HG03064 (cell line): ENCODE measurements around the gene MRFAP1.
"Not testable (repeated sequence)": the region's sequence is repeated elsewhere in the genome, so short reads cannot be mapped to it uniquely, and the experiment has no call there.

ENCODE experiments used
- ATAC-seq: cut with Tn5 transposase; IDR thresholded peaks from one replicate; pipeline ENCODE4 v1.9.1; 2021; ENCODE audit warnings: low read depth; ENCODE audit not compliant: unreplicated experiment

The MRFAP1 gene

GRCh38 chr4:6609415-6610079, 30.9 kb upstream of the MRFAP1 start:
- ATAC-seq, result no peak

- ATAC-seq, result no peak
Observed at GRCh38 chr4:6610856-6611430, 29.5 kb upstream of the MRFAP1 start.

DNA sequence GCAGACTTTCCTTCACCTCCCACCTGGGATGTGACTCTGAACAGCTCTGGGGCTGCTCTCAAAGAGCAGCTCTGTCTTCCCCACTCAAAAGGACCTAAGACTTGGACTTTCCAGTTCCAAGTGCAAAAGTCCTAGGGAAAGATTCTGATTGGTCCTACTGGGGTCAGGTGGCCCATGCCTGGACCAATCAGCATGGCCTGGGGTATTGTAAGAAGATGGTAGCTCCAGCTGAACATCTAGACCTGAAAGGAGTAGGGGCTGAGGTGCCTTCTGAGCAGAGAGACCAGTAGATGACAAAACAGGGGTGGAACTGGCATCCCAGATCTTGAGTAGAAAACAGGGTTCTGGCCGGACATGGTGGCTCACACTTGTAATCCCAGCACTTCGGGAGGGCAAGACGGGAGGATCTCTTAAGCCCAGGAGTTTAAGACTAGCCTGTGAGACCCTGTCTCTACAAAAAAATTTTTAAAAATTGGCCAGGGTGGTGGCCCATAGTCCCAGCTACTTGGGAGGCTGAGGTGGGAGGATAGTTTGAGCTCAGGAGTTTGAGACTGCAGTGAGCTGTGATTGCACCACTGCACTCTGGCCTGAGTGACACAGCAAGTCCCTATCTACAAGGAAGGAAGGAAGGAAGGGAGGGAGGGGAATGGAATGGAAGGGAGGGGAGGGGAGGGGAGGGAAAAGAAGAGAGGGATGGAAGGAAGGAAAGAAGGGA, 27.4 kb upstream of the MRFAP1 start:
- ATAC-seq, result no peak

- no peak for ATAC-seq
Observed at GRCh38 chr4:6613676-6614651, 26.5 kb upstream of the MRFAP1 start.

DNA sequence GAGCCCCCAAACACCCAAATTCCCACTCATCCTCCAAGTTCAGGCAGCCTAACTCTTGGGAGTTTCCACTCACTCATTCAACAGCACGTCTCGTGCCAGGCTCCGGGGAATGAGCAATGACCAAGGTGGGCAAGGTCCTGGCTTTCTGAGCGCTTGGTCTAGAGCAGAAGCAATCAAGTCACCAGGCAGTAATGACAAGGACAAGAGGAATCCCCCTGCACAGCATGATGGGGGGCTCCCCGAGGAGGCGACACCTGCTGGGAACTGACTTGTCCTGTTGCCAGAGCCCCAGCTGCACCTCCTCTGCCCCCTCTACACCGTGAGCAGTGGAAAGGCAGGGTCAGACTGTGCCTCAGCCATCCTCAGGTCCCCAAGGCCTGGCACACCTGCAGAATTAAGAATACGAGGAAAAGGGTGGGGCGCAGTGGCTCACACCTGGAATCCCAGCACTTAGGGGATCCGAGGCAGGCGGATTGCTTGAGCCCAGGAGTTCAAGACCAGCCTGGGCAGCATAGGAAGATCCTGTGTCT, 25.7 kb upstream of the MRFAP1 start:
- ATAC-seq, result no peak

DNA sequence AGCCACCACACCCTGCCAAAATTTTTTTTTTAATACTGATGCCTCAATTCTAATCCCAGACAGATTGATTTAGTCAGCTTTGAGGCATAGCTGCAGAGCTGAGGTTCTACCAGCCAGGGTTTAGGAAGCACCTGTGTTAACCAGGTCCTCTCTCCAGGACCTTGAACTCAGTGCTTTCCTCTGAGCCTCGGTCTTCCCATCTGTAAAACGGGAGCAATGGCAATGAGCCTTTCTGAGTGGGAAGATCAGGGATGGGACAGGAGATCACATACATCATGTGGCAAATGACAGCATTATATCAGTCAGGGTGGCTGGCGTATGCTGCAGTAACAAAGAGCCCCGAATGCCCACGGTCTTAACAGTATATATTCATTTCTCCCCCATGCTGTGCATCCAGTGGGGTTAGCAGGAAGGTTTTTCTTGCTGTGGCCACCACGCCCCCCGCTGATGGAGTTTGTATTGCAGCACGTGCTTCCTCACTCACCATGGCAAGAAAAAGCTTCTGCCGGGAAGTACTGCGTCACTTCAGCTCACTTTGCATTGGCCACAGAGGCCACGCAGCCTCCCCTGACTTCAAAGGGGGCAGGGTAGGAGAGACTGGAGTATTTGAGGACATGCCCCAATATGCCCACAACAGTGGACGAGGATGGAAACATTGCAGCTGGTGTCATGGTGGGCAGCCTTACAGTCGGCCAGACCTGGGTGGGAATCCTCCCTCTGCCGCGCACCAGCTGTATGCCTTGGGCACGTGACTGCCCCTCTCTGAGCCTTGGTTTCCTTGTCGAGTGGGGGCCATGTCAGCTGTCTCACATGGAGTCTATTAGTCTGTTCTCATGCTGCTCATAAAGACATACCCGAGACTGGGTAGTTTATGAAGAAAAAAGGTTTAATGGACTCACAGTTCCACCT, 24.1 kb upstream of the MRFAP1 start:
- no peak for ATAC-seq

GRCh38 chr4:6617246-6617645, 23.2 kb upstream of the MRFAP1 start:
- ATAC-seq, result no peak

GRCh38 chr4:6618386-6619115, 21.9 kb upstream of the MRFAP1 start:
- ATAC-seq, result no peak

- no peak for ATAC-seq
Observed at GRCh38 chr4:6619116-6619465, 21.4 kb upstream of the MRFAP1 start.

DNA sequence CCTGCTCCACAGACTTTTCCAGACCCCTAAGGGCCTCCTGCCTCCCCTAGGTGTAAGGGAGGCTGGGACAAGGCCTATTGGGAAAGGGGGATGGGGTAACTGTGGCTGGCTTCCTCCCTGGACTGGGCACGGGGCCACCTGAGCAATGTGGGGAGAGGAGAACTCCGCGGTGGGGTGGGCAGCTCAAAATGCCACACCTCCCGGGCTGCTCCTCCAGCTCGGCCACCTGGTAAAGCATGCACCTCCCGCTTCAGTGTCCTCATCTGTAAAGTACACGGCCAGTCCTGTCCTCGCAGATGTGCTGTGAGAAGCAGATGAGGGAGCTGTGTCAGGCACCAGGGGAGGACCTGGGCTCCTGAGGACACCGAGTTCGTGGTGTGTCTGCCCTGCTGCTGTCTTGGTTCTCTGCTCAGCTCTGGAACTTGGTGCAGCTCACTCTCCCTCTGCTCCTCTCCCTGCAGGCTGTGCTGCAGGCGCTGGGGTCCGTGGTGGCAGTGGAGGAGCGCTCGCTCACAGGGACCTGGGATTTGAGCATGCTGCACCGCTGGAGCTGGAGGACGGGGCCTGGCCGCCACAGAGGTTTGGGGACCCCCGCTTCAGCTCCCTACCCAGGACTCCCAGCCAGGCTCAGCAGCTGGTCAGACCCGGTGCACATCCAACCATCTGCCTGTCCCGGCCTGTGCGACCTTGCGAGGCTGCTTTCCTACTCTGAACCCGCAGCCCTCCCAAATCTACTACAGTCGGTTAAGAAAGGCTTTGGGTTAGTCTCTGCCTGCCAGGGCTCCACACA, 20.8 kb upstream of the MRFAP1 start:
- ATAC-seq, result no peak

DNA sequence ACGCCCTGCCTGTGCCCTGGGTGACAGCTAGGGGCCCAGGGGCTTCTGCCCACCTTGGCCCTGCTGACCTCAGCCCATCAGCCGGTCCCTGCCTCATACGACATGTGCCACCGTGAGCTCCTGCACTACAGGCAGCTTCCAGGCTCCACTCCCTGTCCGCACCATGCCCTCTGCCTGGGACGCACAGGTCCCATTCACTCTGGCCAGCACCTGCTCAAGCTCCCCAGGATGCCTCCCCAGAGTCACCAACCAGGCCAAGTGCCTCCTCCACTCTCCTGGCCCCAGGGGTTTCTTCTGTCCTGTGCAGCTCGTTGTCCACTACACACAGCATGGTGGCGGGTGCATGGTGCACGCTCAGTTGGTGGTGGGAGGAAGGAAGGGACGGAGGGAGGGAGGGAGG, 20.2 kb upstream of the MRFAP1 start:
- ATAC-seq, result no peak

DNA sequence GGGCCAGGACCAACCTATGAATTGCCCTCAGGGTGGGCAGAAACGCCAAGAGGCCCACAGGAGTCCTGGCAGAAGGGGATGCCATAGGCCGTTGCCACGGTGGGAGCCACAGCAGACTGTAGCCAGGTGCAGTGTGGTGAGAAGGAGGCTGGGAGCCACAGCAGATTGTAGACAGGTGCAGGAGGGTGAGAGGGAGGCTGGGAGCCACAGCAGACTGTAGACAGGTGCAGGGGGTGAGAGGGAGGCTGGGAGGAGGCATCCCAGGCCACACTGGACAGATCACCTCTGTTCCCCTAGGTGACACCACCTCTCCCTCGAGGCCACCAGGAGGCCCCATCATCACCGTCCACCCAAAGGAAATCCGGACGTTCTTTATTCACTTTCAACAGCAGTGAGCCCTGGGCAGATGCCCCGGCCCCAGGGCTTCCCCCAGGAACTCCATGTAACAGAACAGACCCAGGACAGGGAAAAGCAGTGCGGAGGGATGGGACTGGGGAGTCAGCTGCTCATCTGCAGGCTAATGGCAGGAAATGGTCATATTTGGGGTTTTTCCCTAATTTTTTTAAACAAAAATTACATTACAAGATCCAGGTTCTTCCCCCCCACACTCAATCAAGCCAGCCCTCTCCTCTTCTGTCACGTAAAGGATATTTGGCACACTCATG, 19.5 kb upstream of the MRFAP1 start:
- no peak for ATAC-seq

- ATAC-seq, result no peak
Observed at GRCh38 chr4:6621556-6621927, 18.9 kb upstream of the MRFAP1 start.

DNA sequence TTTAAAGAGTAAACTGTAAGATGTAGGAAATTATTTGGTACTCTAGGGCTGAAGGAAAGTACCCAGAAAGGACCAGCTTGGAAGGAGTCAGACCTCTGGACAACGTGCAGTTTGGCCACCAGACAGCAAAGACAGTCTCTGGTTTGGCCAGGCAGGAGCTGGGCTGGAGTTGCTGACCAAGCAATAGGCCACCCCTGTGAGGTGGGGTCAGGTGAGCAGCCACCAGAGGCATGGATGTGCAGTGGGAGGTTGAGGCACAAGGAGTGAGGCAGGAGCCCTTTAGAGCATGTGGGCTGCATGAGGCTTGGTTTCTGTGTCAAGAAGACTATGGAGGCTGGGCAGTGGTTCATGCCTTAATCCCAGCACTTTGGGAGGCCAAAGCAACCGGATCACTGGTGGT, 17.7 kb upstream of the MRFAP1 start:
- ATAC-seq, result no peak

- no peak for ATAC-seq
Observed at GRCh38 chr4:6625256-6625655, 15.2 kb upstream of the MRFAP1 start.

- ATAC-seq, result no peak
Observed at GRCh38 chr4:6626066-6626465, 14.4 kb upstream of the MRFAP1 start.

- ATAC-seq, result no peak
Observed at GRCh38 chr4:6627832-6628231, 12.7 kb upstream of the MRFAP1 start.

DNA sequence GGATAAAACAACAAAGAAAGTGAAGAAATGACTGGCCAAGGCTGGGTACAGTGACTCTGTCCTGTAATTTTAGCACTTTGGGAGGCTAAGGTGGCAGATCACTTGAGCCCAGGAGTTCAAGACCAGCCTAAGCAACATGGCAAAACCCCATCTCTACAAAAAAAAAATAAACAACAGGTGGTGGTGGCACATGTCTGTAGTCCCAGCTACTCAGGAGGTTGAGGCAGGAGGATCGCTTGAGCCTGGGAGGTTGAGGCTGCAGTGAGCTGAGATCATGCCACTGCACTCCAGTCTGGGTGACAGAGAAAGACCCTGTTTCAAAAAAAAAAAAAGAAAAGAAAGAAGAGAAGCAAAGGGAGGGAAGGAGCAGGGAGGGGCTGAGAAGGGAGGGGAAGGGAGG, 12.0 kb upstream of the MRFAP1 start:
- not testable (repeated sequence) for ATAC-seq
